GM19023 (cell line): ENCODE results near the gene GNAI3.

Experiments used
- ATAC-seq: cut with Tn5 transposase; IDR thresholded peaks from one replicate; pipeline ENCODE4 v1.9.1; 2021; ENCODE audit warnings: mild to moderate bottlenecking, moderate library complexity; ENCODE audit not compliant: unreplicated experiment

The GNAI3 gene

GRCh38 chr1:109622137-109622892 is 73.9 kb downstream of the GNAI3 start:
- no peak for ATAC-seq

GRCh38 chr1:109622895-109623294 is 74.5 kb downstream of the GNAI3 start:
- no peak for ATAC-seq

- ATAC-seq: no peak
Measured at GRCh38 chr1:109623601-109624161, 75.3 kb downstream of the GNAI3 start.

GRCh38 chr1:109624201-109625010 is 76.0 kb downstream of the GNAI3 start:
- no peak for ATAC-seq

GRCh38 chr1:109625176-109625575 is 76.8 kb downstream of the GNAI3 start:
- no peak for ATAC-seq

DNA sequence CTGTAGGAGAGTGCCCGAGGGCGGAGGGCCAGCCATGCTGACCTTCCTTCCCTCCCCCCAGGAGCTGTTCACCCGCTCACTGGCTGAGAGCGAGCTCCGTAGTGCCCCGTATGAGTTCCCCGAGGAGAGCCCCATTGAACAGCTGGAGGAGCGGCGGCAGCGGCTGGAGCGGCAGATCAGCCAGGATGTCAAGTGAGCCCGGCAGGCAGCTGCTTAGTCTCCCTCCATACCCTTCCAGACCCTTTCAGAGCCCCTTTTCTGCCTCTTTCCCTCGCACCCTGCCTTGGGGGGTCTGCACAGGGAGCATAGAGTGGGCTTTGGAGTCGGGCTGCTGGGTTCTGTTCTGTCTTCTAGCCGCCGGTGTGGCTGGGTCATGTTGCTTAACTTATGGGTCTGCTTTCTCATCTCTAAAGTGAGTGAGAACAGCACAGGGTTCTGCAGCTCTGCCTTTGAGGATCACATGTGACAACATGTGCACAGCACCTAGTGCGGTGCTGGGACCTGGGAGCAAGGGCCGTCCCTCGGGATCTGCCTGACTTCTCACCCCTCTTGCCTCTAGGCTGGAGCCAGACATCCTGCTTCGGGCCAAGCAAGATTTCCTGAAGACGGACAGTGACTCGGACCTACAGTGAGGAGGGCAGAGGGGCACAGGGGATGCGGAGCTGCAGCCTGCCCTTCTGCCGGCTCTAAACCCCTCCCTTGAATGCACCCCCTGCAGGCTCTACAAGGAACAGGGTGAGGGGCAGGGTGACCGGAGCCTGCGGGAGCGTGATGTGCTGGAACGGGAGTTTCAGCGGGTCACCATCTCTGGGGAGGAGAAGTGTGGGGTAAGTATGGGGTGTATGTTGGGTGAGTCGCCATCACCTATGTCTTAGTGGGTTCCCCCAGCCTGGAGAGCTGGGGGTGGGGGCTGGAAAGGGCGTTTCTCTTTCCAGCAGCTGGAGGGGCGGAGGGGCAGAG is 77.5 kb downstream of the GNAI3 start:
- no peak for ATAC-seq

GRCh38 chr1:109626682-109627408 is 78.4 kb downstream of the GNAI3 start:
- ATAC-seq: no peak

DNA sequence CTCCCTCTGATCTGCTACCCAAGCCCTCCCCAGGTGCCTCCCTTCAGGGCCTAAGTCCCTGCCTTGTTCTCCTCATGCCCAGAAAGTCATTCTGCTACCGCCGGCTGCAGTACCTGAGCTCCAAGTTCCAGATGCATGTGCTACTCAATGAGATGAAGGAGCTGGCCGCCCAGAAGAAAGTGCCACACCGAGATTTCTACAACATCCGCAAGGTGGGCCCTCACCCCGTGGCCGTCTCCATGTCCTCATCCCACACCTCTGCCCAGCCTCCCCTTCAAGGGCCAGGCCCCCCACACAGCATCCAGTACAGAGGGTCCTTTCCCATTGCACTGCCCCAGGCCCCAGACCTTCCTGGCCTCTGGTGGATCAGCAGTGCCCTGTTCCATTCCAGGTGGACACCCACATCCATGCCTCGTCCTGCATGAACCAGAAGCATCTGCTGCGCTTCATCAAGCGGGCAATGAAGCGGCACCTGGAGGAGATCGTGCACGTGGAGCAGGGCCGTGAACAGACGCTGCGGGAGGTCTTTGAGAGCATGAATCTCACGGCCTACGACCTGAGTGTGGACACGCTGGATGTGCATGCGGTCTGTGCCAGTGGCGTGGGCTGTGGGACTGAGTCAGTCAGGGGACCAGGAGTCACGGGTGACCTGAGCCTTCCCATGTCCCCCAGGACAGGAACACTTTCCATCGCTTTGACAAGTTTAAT is 79.4 kb downstream of the GNAI3 start:
- ATAC-seq: no peak

DNA sequence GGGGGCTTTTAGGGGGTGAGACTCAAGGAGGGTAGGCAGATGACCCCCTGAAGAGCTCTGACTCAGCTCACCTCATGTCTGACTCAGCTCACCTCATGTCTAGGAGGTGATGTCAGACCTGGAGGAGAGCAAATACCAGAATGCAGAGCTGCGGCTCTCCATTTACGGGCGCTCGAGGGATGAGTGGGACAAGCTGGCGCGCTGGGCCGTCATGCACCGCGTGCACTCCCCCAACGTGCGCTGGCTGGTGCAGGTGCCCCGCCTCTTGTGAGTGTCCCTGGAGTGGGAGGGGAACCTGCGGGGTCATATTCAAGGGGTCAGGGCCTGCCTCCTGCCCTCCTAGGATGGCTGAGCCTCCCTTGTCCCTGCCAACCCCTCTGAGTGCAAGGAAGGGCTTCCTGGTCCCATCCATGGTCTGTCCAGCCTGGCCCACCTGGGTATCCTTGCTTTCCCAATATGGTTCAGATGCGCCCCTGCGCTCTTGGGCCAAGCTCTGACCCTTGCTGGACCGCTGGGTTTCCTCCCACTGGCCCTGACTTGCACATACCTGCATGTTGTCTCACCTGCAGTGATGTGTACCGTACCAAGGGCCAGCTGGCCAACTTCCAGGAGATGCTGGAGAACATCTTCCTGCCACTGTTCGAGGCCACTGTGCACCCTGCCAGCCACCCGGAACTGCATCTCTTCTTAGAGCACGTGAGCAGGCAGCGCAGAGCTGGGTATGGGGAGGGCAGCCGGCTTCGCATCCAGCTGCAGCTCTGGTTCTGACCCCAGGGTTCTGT is 80.3 kb downstream of the GNAI3 start:
- ATAC-seq: no peak

DNA sequence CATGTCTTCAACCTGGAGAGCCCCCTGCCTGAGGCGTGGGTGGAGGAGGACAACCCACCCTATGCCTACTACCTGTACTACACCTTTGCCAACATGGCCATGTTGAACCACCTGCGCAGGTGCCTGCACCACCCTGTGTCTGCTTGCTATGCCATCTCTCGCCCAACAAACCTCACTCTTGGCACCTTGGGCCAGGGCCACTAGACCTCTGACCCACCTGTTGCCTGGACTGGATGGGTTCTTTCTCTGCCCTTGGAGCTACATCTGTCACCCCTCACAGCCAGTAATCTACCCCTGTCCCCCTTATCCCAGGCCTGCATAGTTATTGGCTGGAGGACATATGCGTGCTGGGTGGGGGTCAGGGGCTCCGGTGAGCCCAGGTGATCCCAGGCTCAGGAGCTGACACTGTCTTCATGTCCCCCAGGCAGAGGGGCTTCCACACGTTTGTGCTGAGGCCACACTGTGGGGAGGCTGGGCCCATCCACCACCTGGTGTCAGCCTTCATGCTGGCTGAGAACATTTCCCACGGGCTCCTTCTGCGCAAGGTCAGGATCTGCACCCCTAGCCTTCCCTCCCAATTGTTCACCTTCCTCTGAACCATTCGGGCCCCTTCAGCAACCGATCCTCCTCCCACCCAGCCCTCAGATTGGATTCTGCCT is 81.1 kb downstream of the GNAI3 start:
- no peak for ATAC-seq

GRCh38 chr1:109630081-109630897 is 81.9 kb downstream of the GNAI3 start:
- ATAC-seq: no peak

DNA sequence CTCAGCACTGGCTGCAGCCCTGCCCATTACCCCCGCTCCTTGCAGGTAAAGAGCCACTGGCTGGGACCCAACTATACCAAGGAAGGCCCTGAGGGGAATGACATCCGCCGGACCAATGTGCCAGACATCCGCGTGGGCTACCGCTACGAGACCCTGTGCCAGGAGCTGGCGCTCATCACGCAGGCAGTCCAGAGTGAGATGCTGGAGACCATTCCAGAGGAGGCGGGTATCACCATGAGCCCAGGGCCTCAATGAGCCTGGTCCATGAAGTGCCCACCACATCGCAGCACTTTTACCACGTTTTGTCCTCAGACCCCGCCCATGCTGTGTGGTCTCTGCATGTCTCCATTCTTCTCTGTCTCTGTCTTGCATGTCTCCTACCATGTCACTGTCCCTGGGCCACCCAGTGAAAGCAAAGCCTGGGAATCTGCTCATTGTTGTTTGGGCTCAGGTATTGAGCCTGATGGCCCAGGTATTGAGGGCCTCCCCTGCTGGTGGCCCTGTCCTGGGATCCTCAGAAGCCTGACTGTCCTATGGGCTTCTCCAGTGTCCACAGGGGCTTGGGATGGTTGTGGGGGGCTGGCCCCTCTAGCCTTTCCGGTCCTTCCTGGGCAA is 82.6 kb downstream of the GNAI3 start:
- ATAC-seq: no peak

GRCh38 chr1:109631513-109632505 is 83.4 kb downstream of the GNAI3 start:
- ATAC-seq: no peak

DNA sequence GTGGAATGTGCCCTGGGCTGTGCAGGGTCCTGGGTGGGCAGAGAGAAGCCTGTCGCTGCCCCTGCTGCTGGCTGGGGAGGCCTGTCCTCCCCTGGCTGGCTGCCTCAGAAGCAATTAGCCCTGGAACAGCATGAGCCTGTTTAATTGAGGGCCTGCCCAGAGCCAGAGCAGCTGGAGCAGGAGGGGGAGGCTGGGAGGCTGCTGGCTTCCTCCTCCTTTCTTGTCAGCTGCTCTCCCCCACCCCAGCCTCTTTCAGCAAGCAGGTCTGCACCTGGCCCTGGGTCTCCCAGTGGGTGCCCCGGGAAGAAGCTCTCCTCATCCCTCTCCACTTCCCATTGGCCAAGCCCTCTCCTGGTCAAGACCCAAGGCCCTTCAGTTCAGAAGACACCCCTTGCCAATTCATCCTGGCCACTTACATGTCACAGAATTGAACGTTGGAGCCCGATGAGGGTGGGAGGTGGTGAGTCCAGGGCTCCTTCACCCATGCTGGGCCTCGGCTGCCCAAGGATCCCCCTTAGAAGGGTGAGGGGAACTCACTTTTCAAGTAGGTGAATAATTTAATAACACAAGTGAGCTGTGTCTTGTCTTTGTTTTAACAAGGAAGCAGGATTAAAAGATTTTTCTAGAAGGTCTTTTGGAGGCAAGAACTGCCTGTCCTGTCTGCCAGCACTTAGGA is 84.4 kb downstream of the GNAI3 start:
- ATAC-seq: no peak

DNA sequence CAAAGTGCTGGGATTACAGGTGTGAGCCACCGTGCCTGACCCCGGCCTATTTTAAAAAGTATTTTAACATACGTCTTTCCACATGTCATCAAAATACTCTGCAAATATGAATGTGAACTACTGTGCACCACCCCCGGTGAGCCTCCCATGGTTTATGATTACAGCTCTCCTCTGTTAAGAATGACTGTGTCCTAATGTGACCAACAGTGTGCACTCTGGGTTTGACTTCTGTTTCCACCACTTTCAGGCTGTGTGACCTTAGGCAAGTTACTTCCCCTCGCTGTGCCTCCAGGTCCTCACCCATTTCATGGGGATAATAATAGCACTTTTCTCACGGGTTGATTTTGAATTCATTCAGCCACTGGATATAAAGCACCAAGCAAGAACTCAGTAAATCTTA is 85.9 kb downstream of the GNAI3 start:
- no peak for ATAC-seq
